SKM-1 treated with dmso at 0.1 percent for 144 hours (cell line): ENCODE measurements around the gene ACAA2.

Experiments
- DNase-seq: peaks from one replicate; lab custom pipeline; 2025; ENCODE audit not compliant: unreplicated experiment; lab: John Stamatoyannopoulos, UW

Gene ACAA2

DNA sequence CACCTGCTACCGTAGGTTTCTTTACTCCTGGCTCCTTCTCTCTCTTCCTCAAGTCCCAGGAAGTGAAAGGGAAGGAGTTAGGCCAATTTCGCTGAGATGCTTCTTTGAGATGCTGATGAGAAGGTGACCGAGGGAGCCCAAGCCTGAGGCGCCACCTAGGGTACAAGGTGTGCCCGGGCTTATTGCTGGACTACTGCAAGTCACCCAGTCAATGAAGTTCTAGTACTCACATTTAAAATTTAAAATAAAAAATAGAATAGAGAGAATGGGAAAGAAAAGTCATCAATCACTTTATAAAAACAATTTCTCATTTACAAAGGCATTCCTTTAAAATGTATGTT, 45.3 kb downstream of the ACAA2 start:
- DNase-seq, result no peak

- no peak for DNase-seq
These were observed 46.0 kb downstream of the ACAA2 start for GRCh38 chr18:49767111-49768050.

GRCh38 chr18:49766646-49767045, 46.7 kb downstream of the ACAA2 start:
- DNase-seq, result no peak

DNA sequence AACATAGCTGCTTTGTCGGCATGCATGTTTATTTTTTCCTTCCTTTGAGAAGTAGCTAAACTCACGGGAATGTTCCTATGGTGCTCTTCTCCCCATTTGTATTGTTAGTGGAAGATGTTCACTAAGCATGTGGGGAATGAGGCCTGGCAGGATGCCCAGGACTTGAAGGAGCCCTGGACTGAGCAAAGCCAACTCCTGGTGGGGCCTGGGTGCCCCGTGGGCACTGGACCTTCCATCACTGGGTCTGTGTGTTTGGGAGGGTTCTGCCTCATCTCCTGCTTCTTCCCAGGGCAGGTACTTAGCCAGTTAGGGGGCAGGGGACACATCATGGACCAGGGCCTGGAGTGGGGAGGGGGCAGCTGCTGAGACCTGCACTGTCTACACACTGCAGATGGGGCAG, 49.3 kb downstream of the ACAA2 start:
- DNase-seq, result no peak

DNA sequence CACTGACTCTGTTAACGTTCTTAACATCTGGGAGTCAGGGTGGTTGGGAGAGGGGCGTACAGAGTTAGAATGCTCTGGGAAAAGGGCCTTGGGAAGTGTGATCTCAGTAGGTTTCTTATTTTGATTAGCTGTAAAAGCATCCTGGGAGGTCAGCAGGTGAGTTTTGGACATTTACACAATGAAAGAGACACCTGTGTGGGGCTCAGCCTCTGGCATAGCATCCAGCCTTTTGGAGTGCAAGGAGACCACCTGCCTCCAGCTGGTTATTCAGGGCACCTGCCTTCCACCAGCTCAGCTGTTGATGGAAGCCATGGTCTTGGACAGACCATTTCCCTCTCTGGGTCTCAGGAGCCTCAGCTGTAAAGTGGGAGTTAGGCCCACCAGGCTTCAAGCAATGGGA, 49.7 kb downstream of the ACAA2 start:
- DNase-seq, result no peak

GRCh38 chr18:49762191-49763077, 50.9 kb downstream of the ACAA2 start:
- DNase-seq, result no peak

- no peak for DNase-seq
These were observed 51.6 kb downstream of the ACAA2 start for GRCh38 chr18:49761771-49762170.

DNA sequence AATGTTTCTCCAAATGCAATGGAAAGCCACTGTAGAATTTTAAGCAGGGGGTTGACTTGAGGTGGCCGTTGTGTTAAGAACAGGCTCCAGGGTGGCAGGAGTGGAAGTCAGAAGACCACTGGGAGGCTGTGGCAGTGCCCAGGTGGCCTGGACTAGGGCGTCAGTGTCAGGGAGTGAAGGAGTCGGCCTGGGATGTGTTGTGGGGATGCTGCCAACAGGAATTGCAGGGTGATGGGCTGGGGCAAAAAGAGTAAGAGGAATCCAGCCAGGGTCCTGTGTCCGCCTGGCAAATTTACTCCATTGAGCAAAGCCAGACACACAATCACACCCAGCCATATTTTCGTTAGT, 55.1 kb downstream of the ACAA2 start:
- DNase-seq, result no peak

DNA sequence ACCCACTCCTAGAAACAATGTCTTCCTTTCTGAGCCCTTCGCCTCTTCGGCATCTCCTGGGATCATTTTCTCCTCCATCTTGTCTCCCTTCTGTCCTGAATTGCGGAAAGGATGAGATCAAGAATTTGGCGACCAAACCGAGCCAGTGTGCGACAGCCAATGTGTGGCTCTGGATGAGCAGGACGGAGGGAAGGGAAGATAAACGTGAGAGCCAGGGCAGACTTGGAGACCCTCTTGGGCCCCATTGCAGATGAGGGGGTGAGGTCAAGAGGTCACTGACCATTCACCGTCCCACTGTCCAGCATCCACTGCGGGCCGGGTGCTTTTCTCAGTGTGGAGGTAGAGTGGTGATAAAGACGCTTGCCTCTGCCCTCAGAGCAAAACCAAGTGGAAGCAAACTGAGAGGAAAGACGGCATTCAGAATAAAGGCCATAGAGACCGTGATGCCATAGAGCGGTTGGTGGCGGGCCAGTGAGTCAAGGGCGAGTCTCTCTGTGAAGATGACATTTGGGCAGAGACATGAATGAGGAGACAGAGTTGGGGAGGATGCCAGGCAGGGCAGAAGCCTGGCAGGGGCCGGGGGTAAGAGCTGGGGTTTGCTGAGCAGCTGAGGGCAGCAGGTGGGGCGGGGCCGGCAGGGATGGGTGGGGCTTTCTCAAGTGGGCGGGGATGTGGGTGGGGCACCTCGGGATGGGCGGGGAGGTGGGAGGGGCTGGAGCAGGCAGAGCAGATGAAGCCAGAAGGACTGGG, 55.6 kb downstream of the ACAA2 start:
- no peak for DNase-seq

GRCh38 chr18:49756671-49757362, 56.5 kb downstream of the ACAA2 start:
- DNase-seq, result no peak

DNA sequence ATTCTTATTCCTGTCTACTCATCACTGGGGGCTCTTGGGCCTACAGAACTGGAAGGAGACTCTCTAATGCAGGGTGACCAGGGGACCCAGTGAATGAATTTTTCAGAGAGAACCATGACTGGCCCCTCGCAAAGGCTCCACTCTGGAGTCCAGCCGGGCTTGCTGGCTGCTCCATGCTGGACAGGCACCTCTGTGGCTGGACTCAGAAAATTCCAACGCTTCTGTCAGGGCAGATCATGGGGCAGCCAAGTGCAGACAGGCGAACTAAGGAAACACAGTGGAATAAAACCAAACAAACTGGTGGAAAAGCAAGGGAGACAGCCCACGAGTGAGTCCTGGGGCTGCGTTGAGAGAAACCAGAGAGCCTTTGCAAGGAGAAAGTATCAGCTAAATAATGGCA, 57.2 kb downstream of the ACAA2 start:
- no peak for DNase-seq

DNA sequence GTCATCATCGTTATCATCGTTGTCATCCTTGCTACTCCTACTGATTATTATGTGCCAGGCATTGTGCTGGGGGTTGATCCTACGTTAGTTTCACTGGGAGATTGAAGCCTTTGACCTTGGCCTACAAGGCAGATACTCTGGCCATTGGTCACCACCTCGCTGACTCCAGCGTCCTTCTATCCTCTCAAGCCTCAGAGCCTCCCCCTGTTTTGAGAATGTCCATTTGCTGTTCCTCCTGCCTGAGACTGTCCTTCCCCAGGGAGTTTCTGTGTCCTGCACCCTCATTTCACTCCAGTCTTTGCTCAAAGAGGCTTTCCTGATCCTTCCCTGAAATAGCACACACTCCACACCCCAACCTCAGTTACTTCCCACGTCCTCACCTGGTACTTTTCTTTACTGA, 57.8 kb downstream of the ACAA2 start:
- no peak for DNase-seq

DNA sequence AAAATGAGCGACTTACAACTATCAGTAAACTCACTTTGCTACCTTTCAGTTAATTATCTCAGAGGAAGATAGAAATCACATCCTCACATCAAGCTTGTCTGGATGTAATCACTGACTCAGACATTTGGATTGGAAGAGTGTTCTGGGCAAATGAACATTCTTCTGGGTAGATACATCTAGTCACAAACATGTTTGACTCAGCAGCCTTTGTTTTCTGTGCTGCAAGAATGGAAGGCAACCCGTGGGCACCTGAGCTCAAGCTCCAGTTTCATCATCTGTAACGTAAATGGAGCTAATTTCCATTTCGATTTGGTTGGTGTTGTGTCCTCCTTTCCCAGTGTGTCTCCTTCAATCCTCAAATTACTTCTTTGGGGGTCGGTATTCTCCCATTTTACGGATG, 58.5 kb downstream of the ACAA2 start:
- no peak for DNase-seq

DNA sequence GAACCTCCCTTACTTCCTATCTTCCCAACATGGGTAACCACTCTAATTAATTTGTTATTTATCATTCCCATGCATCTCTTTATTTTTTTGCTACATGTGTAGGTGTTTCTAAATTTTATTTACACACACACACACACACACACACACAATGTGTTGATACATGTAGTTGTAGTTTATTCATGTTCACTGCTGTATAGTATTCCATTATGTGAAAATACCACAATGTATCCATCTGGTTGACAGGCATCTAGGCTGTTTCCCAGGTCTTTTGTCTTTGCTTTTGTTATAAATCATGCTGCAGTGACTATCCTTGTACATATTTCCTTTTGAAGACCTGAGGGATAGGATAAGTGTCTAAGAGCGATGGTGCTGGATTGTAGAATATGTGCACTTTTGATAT, 59.7 kb downstream of the ACAA2 start:
- no peak for DNase-seq

DNA sequence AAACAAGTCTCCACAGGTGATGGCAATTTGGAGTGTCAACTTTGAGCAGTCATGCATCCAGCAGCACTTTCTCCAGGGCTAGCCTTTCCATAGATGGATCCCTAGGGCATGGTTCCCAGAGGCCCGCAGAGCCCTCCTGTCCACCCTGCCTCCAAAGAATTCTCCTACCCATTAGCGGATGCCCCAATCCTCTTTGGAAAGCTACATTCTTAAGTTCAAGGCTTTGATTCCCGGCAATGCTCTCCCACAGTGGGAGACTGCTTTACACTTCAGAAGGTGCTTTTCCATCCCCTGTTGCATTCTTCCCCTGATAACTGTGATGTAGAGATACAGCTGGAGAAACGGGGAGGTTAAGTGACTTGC, 61.3 kb downstream of the ACAA2 start:
- DNase-seq, result no peak

DNA sequence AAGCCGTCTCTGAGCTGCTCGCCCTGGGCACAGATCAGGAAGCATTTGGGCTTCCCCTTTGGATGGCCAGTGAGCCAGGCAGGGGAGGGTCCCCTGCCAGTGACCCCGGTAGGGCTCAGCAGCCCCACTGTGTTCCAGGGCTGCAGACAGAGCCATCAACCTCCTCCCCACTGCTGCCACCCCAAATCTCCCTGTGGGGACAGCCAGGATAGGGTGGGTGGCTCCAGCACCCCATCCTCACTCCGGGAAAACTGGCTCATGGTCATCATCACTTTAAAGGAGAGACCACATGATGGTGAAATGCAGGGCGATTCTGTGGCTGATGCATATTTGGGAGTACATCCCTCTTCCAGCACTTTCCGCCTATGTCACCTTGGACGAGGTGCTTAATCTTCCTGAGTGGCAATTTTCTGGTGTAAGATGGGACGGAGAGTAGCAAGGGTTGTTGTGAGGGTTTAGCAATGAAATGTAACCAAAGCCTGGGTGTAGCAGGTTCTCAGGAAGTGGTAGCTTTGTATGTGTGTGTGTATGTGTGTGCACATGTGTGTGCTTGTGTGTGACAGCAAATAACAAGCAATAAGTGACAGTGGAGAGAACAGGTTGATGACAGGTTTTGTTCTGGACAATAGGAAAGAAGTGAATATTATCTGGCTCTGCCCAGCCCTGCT, 61.8 kb downstream of the ACAA2 start:
- DNase-seq, result no peak

DNA sequence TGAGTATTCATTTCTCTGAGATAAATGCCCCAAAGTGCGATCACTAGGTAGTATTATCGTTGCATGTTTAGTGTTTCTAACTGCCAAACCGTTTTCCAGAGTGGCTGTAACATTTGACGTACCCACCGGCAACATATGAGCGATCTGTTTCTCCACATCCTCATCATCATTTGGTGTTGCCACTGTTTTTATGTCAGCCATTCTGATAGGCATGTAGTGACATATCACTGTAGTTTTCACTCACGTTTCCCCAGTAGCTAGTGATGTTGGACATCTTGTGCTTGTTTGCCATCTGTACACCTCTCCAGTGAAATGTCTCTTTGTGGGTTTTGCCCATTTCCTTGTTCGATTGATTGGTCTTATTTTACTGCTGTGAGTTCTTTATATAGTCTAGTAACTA, 63.8 kb downstream of the ACAA2 start:
- no peak for DNase-seq

DNA sequence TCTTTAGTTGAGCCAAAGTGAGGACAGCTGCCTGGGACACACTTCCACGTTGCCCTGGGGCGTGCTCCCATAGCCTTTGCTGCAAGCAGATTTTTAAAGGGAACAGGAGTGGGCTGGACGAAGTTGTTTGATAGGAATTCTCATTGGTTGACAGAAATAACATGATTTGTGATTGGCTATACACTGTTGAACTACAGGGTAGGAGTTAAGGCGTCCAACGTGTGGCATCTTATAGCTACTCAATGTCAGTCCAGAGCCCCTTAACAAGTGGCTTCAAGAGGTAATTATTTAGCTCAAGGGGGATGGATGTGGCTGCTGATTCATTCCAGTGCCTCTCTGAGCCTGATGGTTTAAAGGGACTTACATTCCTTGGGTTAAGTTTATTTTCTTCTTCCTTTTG, 65.5 kb downstream of the ACAA2 start:
- no peak for DNase-seq

DNA sequence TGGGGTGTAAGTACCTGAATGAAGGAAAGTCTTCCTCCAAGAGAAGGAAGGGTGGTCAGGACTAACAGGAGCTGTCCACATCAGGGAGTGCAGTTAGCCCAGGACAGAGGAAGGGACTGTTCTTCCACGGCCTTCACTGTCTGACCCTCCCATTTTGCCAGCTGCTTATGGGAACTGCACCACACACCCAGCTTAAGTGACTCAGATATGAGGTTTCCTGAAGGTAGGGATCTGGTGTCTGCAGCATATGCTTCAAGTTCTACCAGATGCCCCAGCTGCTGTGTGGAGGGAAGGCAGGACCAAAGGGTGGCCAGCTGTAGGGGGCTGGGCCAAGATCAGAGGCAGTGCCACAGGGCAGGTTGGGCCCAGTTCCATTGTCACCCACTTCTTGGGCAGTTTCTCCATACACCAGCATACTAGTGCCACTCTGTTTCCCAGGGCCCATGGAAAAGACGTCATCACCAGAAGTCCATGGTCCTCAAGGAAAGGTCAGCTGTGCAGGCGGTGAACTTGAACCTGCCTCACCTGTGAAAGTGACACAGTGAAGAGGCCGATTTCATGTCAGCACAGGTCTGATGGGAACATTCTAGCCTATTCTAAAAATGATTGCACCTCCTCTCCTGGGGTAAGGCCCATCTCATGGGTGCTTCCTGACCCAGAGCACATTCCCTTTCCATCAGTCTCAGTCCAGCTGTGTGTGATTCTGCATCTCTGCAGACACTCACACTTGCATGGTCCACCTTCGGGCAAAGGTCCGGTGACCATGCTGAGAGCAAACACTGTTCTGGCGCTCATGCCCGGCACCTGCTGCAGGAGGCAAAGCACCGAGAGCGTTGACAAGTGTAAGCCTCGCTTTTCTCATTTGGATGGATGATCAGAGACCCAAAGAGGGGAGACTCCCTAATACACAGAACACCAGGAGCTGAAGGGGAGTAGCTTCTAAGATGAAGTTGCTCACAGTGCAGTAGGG, 68.0 kb downstream of the ACAA2 start:
- DNase-seq, result no peak
